Stimulated activated CD4-positive, alpha-beta T cell treated with anti-CD3 and anti-CD28 coated beads, TNF-alpha, amount 100 ng/mL, for 48 hours (primary cell): ENCODE measurements around the gene RAB6A.
"Not testable (repeated sequence)": the region's sequence is repeated elsewhere in the genome, so short reads cannot be mapped to it uniquely, and the experiment has no call there.

ENCODE experiments used
- DNase-seq, 3 donors: peaks; one replicate each; pipeline ENCODE4 v3.0.0-alpha.2; 2020; ENCODE audit warnings: low read depth in 3 of 3

The RAB6A gene

GRCh38 chr11:73726825-73727224 is 34.0 kb downstream of the RAB6A start:
- no peak for DNase-seq

- DNase-seq, result no peak
Measured at GRCh38 chr11:73717136-73717535, 43.7 kb downstream of the RAB6A start.

GRCh38 chr11:73716153-73717056 is 44.5 kb downstream of the RAB6A start:
- no peak for DNase-seq

- DNase-seq, result no peak
Measured at GRCh38 chr11:73715541-73715940, 45.3 kb downstream of the RAB6A start.

GRCh38 chr11:73710964-73711363 is 49.9 kb downstream of the RAB6A start:
- DNase-seq, result no peak

- no peak for DNase-seq
Measured at GRCh38 chr11:73705053-73705452, 55.8 kb downstream of the RAB6A start.

- DNase-seq, result no peak
Measured at GRCh38 chr11:73693899-73694525, 66.9 kb downstream of the RAB6A start.

- no peak for DNase-seq
Measured at GRCh38 chr11:73680687-73681086, 80.2 kb downstream of the RAB6A start.

- DNase-seq, result not testable (repeated sequence)
Measured at GRCh38 chr11:73676552-73676951, 84.3 kb downstream of the RAB6A start.

- DNase-seq, result no peak
Measured at GRCh38 chr11:73671701-73672100, 89.2 kb downstream of the RAB6A start.

GRCh38 chr11:73670808-73671207 is 90.1 kb downstream of the RAB6A start:
- DNase-seq, result no peak

GRCh38 chr11:73667891-73668290 is 93.0 kb downstream of the RAB6A start:
- no peak for DNase-seq

GRCh38 chr11:73664877-73665276 is 96.0 kb downstream of the RAB6A start:
- no peak for DNase-seq

GRCh38 chr11:73663604-73664495 is 97.0 kb downstream of the RAB6A start:
- DNase-seq, result no peak

GRCh38 chr11:73662445-73663157 is 98.3 kb downstream of the RAB6A start:
- no peak for DNase-seq

GRCh38 chr11:73661035-73661628 is 99.7 kb downstream of the RAB6A start:
- DNase-seq, result peak; percentile 69 to 84 (median 79)

GRCh38 chr11:73660497-73661034 is 100.3 kb downstream of the RAB6A start:
- no peak for DNase-seq

GRCh38 chr11:73659961-73660360 is 100.9 kb downstream of the RAB6A start:
- no peak for DNase-seq

- DNase-seq, result no peak
Measured at GRCh38 chr11:73656985-73657384, 103.9 kb downstream of the RAB6A start.

- no peak for DNase-seq
Measured at GRCh38 chr11:73655686-73656085, 105.2 kb downstream of the RAB6A start.
